HEK293 (cell line): ENCODE measurements around the gene BRD1.

ENCODE experiments used
- EGR2 ChIP-seq: fragments of 450-650 bp; formaldehyde crosslinking; IDR thresholded peaks from 2 replicates; pipeline ENCODE4 v1.5.1; 2016; ENCODE audit warnings: low read depth, missing biosample characterization, missing genetic modification characterization
- ZBTB48 ChIP-seq: fragments of 450-650 bp; formaldehyde crosslinking; IDR thresholded peaks from 2 replicates; pipeline ENCODE4 v1.5.1; 2016; ENCODE audit warnings: missing biosample characterization, missing genetic modification characterization
- ZBTB7A ChIP-seq: fragments of 450-650 bp; formaldehyde crosslinking; IDR thresholded peaks from 2 replicates; pipeline ENCODE4 v1.5.1; 2016; ENCODE audit warnings: low read depth, missing biosample characterization, missing genetic modification characterization
- ZNF133 ChIP-seq: fragments of 450-650 bp; formaldehyde crosslinking; IDR thresholded peaks from 2 replicates; pipeline ENCODE4 v1.5.1; 2016; ENCODE audit warnings: missing biosample characterization, missing genetic modification characterization
- ZNF211 ChIP-seq: fragments of 450-650 bp; formaldehyde crosslinking; IDR thresholded peaks from 2 replicates; pipeline ENCODE4 v1.5.1; 2016; ENCODE audit warnings: low read depth, missing biosample characterization, missing genetic modification characterization
- ZNF274 ChIP-seq, 2 experiments: fragments of 200-500 bp in 1 of 2; fragments of 450-650 bp in 1 of 2; sonication (Bioruptor generic) in 1 of 2; formaldehyde crosslinking in 1 of 2; IDR thresholded peaks; 2 replicates each; pipeline versions ENCODE4 v1.5.1 to v1.6.1; 2014 to 2016; ENCODE audit warnings: borderline replicate concordance in 1 of 2, inconsistent platforms in 1 of 2, low read length in 1 of 2, missing biosample characterization in 1 of 2, missing genetic modification characterization in 1 of 2
- ZNF560 ChIP-seq: fragments of 450-650 bp; formaldehyde crosslinking; IDR thresholded peaks from 2 replicates; pipeline ENCODE4 v1.5.1; 2017; ENCODE audit warnings: missing biosample characterization, missing genetic modification characterization, borderline replicate concordance
- ZNF701 ChIP-seq: fragments of 450-650 bp; formaldehyde crosslinking; IDR thresholded peaks from 2 replicates; pipeline ENCODE4 v1.5.1; 2016; ENCODE audit warnings: missing biosample characterization, missing genetic modification characterization
- ZNF747 ChIP-seq: fragments of 450-650 bp; formaldehyde crosslinking; IDR thresholded peaks from 2 replicates; pipeline ENCODE4 v1.5.1; 2016; ENCODE audit warnings: missing biosample characterization, missing genetic modification characterization
- ZNF777 ChIP-seq: fragments of 450-650 bp; formaldehyde crosslinking; IDR thresholded peaks from 2 replicates; pipeline ENCODE4 v1.5.1; 2017; ENCODE audit warnings: missing biosample characterization, missing genetic modification characterization, borderline replicate concordance
- TF ChIP-seq, protein P1 (sequence below): fragments of 450-650 bp; formaldehyde crosslinking; IDR thresholded peaks from 2 replicates; pipeline ENCODE4 v1.5.1; 2016; ENCODE audit warnings: missing biosample characterization, missing genetic modification characterization
- TF ChIP-seq, protein P2 (sequence below): fragments of 450-650 bp; formaldehyde crosslinking; IDR thresholded peaks from 2 replicates; pipeline ENCODE4 v1.5.1; 2016; ENCODE audit warnings: missing biosample characterization, missing genetic modification characterization
- TF ChIP-seq, protein P3 (sequence below): fragments of 450-650 bp; formaldehyde crosslinking; IDR thresholded peaks from 2 replicates; pipeline ENCODE4 v1.5.1; 2016; ENCODE audit warnings: missing biosample characterization, missing genetic modification characterization
- TF ChIP-seq, protein P4 (sequence below): fragments of 450-650 bp; formaldehyde crosslinking; IDR thresholded peaks from 2 replicates; pipeline ENCODE4 v1.5.1; 2016; ENCODE audit warnings: missing biosample characterization, missing genetic modification characterization

DNA sequence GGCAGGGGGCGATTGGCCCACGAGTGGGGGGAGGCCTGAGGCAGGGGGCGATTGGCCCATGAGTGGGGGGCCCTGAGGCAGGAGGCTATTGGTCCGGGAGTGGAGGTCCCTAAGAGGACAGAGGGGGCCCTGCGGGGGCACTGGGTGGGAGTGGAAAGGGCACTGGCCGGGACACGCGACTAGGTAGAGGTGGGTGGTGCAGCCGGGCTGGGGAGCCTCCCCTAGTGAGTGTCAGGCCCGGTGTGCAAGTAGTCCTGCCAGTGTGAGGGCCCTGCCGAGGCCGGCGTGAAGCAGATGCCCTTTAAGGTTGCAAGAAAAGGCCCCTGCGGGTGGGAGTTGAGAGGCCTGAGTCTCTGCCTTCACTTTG is 909 bp upstream of the BRD1 start:
- TF ChIP-seq, protein P1, sequence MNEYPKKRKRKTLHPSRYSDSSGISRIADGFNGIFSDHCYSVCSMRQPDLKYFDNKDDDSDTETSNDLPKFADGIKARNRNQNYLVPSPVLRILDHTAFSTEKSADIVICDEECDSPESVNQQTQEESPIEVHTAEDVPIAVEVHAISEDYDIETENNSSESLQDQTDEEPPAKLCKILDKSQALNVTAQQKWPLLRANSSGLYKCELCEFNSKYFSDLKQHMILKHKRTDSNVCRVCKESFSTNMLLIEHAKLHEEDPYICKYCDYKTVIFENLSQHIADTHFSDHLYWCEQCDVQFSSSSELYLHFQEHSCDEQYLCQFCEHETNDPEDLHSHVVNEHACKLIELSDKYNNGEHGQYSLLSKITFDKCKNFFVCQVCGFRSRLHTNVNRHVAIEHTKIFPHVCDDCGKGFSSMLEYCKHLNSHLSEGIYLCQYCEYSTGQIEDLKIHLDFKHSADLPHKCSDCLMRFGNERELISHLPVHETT (tag by site-specific recombination): no peak
- TF ChIP-seq ZNF274 (IDR thresholded peaks at IDR 0.05; ENCODE audit: low read length) (no peak), ZNF274 (tag by site-specific recombination; IDR thresholded peaks at IDR 0.05; ENCODE audit: borderline replicate concordance) (no peak), ZNF560 (no peak), ZNF747 (tag by site-specific recombination) (no peak), ZNF777 (tag by site-specific recombination) (no peak), ZBTB7A (tag by site-specific recombination) (no peak), ZNF211 (tag by site-specific recombination) (no peak), ZNF133 (tag by site-specific recombination) (no peak), EGR2 (no peak), ZBTB48 (tag by site-specific recombination) (no peak), ZNF701 (tag by site-specific recombination) (no peak)
- TF ChIP-seq, protein P2, sequence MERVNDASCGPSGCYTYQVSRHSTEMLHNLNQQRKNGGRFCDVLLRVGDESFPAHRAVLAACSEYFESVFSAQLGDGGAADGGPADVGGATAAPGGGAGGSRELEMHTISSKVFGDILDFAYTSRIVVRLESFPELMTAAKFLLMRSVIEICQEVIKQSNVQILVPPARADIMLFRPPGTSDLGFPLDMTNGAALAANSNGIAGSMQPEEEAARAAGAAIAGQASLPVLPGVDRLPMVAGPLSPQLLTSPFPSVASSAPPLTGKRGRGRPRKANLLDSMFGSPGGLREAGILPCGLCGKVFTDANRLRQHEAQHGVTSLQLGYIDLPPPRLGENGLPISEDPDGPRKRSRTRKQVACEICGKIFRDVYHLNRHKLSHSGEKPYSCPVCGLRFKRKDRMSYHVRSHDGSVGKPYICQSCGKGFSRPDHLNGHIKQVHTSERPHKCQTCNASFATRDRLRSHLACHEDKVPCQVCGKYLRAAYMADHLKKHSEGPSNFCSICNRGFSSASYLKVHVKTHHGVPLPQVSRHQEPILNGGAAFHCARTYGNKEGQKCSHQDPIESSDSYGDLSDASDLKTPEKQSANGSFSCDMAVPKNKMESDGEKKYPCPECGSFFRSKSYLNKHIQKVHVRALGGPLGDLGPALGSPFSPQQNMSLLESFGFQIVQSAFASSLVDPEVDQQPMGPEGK (tag by site-specific recombination): no peak
- TF ChIP-seq, protein P3, sequence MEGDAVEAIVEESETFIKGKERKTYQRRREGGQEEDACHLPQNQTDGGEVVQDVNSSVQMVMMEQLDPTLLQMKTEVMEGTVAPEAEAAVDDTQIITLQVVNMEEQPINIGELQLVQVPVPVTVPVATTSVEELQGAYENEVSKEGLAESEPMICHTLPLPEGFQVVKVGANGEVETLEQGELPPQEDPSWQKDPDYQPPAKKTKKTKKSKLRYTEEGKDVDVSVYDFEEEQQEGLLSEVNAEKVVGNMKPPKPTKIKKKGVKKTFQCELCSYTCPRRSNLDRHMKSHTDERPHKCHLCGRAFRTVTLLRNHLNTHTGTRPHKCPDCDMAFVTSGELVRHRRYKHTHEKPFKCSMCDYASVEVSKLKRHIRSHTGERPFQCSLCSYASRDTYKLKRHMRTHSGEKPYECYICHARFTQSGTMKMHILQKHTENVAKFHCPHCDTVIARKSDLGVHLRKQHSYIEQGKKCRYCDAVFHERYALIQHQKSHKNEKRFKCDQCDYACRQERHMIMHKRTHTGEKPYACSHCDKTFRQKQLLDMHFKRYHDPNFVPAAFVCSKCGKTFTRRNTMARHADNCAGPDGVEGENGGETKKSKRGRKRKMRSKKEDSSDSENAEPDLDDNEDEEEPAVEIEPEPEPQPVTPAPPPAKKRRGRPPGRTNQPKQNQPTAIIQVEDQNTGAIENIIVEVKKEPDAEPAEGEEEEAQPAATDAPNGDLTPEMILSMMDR (tag by site-specific recombination): no peak
- TF ChIP-seq, protein P4, sequence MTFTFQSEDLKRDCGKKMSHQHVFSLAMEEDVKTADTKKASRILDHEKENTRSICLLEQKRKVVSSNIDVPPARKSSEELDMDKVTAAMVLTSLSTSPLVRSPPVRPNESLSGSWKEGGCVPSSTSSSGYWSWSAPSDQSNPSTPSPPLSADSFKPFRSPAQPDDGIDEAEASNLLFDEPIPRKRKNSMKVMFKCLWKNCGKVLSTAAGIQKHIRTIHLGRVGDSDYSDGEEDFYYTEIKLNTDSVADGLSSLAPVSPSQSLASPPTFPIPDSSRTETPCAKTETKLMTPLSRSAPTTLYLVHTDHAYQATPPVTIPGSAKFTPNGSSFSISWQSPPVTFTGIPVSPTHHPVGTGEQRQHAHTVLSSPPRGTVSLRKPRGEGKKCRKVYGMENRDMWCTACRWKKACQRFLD: no peak
